DOHH2 (cell line): Measurements from ENCODE around the gene BTBD18.

Experiments
- CTCF ChIP-seq: fragments of 200-600 bp; sonication (generic); IDR thresholded peaks from one replicate; pipeline ENCODE4 v1.5.1; 2014; ENCODE audit warnings: antibody characterized with exemption, mild to moderate bottlenecking, low read depth, low read length; ENCODE audit not compliant: poor library complexity, severe bottlenecking
- EZH2phosphoT487 ChIP-seq: fragments of 200-600 bp; sonication (generic); IDR thresholded peaks from 2 replicates; pipeline ENCODE4 v1.6.1; 2017; ENCODE audit warnings: borderline replicate concordance, mild to moderate bottlenecking, antibody characterized with exemption, low read length, moderate library complexity, mixed read lengths

GRCh38 chr11:57775491-57775890 is 23.9 kb upstream of the BTBD18 start:
- TF ChIP-seq CTCF = no peak
- TF ChIP-seq EZH2phosphoT487 = no peak
